NB4 (cell line): ENCODE data around the gene KCNC4.

ENCODE experiments used
- TF ChIP-seq, protein P1 (sequence below): IDR thresholded peaks from one replicate; pipeline ENCODE4 v1.5.1; 2012; ENCODE audit warnings: low read depth, low read length
- TF ChIP-seq, protein P2 (sequence below): IDR thresholded peaks from 2 replicates; pipeline ENCODE4 v1.6.1; 2011; ENCODE audit warnings: low read depth, low read length

DNA sequence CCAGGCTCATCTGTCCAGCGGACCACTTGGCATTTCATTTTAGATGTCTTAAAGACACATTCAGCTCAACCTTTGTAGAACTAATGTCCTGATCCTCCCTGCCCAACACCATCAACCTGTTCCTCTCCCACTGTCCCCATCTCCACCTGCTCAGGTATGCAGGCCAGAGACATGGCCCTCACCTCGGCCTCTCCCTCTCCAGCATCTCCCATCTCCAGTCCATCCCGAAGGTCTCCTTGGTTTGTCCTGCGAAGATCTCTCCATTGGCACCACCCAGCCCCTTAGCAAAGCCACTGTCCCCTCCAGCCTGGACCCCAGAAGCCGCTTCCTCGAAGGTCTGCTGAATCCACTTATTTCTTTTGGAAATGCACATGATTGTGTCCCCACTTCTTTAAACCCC, 20.9 kb upstream of the KCNC4 start:
- TF ChIP-seq, protein P1, sequence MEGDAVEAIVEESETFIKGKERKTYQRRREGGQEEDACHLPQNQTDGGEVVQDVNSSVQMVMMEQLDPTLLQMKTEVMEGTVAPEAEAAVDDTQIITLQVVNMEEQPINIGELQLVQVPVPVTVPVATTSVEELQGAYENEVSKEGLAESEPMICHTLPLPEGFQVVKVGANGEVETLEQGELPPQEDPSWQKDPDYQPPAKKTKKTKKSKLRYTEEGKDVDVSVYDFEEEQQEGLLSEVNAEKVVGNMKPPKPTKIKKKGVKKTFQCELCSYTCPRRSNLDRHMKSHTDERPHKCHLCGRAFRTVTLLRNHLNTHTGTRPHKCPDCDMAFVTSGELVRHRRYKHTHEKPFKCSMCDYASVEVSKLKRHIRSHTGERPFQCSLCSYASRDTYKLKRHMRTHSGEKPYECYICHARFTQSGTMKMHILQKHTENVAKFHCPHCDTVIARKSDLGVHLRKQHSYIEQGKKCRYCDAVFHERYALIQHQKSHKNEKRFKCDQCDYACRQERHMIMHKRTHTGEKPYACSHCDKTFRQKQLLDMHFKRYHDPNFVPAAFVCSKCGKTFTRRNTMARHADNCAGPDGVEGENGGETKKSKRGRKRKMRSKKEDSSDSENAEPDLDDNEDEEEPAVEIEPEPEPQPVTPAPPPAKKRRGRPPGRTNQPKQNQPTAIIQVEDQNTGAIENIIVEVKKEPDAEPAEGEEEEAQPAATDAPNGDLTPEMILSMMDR, result no peak
- TF ChIP-seq, protein P2, sequence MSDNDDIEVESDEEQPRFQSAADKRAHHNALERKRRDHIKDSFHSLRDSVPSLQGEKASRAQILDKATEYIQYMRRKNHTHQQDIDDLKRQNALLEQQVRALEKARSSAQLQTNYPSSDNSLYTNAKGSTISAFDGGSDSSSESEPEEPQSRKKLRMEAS, result no peak
